HCT116 (cell line): Measurements from ENCODE around the gene PPM1D. TPM values are rescaled to one million over a fixed set of nuclear protein-coding genes. Genes with fewer than 3 reads are reported as not detected.
"Not testable (repeated sequence)": the region's sequence is repeated elsewhere in the genome, so short reads cannot be mapped to it uniquely, and the experiment has no call there.

ENCODE experiments used
- ATAC-seq: fragments of 200-7000 bp; cut with Tn5 transposase; 2 replicates; pipeline ENCODE4 v1.9.1; 2020; ENCODE audit warnings: mild to moderate bottlenecking, moderate library complexity
- BruUV-seq: library from RNA; stranded (reverse); fragments of 400-500 nt; replicated peaks from 2 replicates; lab custom pipeline; 2021; lab: Mats Ljungman, UMichigan
- CTCF ChIA-PET: fragments of 300-600 bp; sonication (Branson Sonifier 250); formaldehyde crosslinking; loops from one replicate; lab custom pipeline; 2021; ENCODE audit warnings: antibody characterized with exemption; lab: Charles Lee
- POLR2A ChIA-PET: fragments of 300-600, 350-600 bp; sonication (Branson Sonifier 250); formaldehyde crosslinking; loops from one replicate; lab custom pipeline; 2021; ENCODE audit warnings: antibody characterized with exemption; lab: Charles Lee
- RAD21 ChIA-PET, 2 experiments: fragments of 300-600 bp; sonication (Branson Sonifier 250); formaldehyde crosslinking; loops; one replicate each; lab custom pipeline; 2023; ENCODE audit warnings: low total read pairs in 2 of 2; ENCODE audit not compliant: uncharacterized antibody in 2 of 2, unreplicated experiment in 2 of 2, low non-redundant PET in 1 of 2; lab: Charles Lee
- DNase-seq: peaks from one replicate; pipeline ENCODE4 v3.0.0-alpha.2; 2010; ENCODE audit warnings: low read depth, low spot score
- H2AFZ ChIP-seq: fragments of 200-600 bp; shearing (Covaris generic), sonication (generic); 2 replicates; pipeline ENCODE4 v1.6.1; 2017; ENCODE audit warnings: low read depth, mixed run types, mixed read lengths, antibody characterized with exemption, low read length; ENCODE audit not compliant: poor library complexity, severe bottlenecking
- H3K27ac ChIP-seq: 2 replicates; pipeline ENCODE4 v1.5.1; 2012; ENCODE audit warnings: low read depth, low read length
- H3K27me3 ChIP-seq: fragments of 200-600 bp; sonication (generic); 2 replicates; pipeline ENCODE4 v1.6.1; 2016; ENCODE audit warnings: mixed run types, low read length, mixed read lengths; ENCODE audit not compliant: insufficient read depth
- H3K36me3 ChIP-seq, 2 experiments: fragments of 200-500 bp in 1 of 2; fragments of 200-600 bp in 1 of 2; sonication (Bioruptor generic) in 1 of 2; sonication (generic) in 1 of 2; 2 replicates each; pipeline versions ENCODE4 v1.5.1 to v1.6.1; 2014 to 2016; ENCODE audit warnings: low read length in 2 of 2, inconsistent platforms in 1 of 2, mixed read lengths in 1 of 2, mixed run types in 1 of 2; ENCODE audit not compliant: insufficient read depth in 2 of 2, control insufficient read depth in 1 of 2
- H3K4me1 ChIP-seq, 2 experiments: fragments of 200-600 bp in 1 of 2; sonication (generic) in 1 of 2; 2 replicates each; pipeline versions ENCODE4 v1.5.1 to v1.6.1; 2012 to 2017; ENCODE audit warnings: low read length in 2 of 2, inconsistent platforms in 1 of 2, mild to moderate bottlenecking in 1 of 2, mixed read lengths in 1 of 2, mixed run types in 1 of 2, moderate library complexity in 1 of 2; ENCODE audit not compliant: insufficient read depth in 2 of 2, control insufficient read depth in 1 of 2
- H3K4me2 ChIP-seq: fragments of 200-600 bp; sonication (generic); 2 replicates; pipeline ENCODE4 v1.6.1; 2017; ENCODE audit warnings: mixed run types, low read length, mixed read lengths
- H3K4me3 ChIP-seq, 2 experiments: fragments of 200-600 bp in 1 of 2; sonication (generic) in 1 of 2; replicated peaks in 1 of 2; 2 replicates each; pipeline ENCODE4 v1.5.1; 2011 to 2016; ENCODE audit warnings: low read length in 2 of 2, control low read depth in 1 of 2, low read depth in 1 of 2, mild to moderate bottlenecking in 1 of 2, mixed read lengths in 1 of 2, mixed run types in 1 of 2
- H3K79me2 ChIP-seq: fragments of 200-600 bp; sonication (generic); 2 replicates; pipeline ENCODE4 v1.6.1; 2017; ENCODE audit warnings: mild to moderate bottlenecking, mixed run types, low read length, moderate library complexity, mixed read lengths; ENCODE audit not compliant: insufficient read depth
- H3K9ac ChIP-seq: fragments of 200-600 bp; sonication (generic); 2 replicates; pipeline ENCODE4 v1.6.1; 2016; ENCODE audit warnings: low read length, mixed read lengths
- H3K9me2 ChIP-seq: fragments of 200-600 bp; sonication (generic), shearing (Covaris generic); 2 replicates; pipeline ENCODE4 v1.6.1; 2017; ENCODE audit warnings: mixed run types, mild to moderate bottlenecking, moderate library complexity; ENCODE audit not compliant: insufficient read depth
- H3K9me3 ChIP-seq, 2 experiments: fragments of 200-500 bp in 1 of 2; fragments of 200-600 bp in 1 of 2; sonication (Bioruptor generic) in 1 of 2; sonication (generic) in 1 of 2; 2 replicates each; pipeline ENCODE4 v1.6.1; 2014 to 2017; ENCODE audit warnings: low read length in 2 of 2, mixed read lengths in 2 of 2, inconsistent platforms in 1 of 2, low read depth in 1 of 2, mild to moderate bottlenecking in 1 of 2, mixed run types in 1 of 2, moderate library complexity in 1 of 2; ENCODE audit not compliant: control insufficient read depth in 1 of 2, insufficient read depth in 1 of 2
- H4K20me1 ChIP-seq: fragments of 200-600 bp; sonication (generic), shearing (Covaris generic); 2 replicates; pipeline ENCODE4 v1.6.1; 2017; ENCODE audit warnings: mixed run types, mild to moderate bottlenecking, moderate library complexity; ENCODE audit not compliant: insufficient read depth
- EGR1 ChIP-seq: IDR thresholded peaks from 2 replicates; pipeline ENCODE4 v1.6.1; 2012; ENCODE audit warnings: low read depth
- EZH2 ChIP-seq: fragments of 200-600 bp; sonication (generic); IDR thresholded peaks from 2 replicates; pipeline ENCODE4 v1.6.1; 2017; ENCODE audit warnings: antibody characterized with exemption, mixed run types
- POLR2A ChIP-seq: IDR thresholded peaks from 2 replicates; pipeline ENCODE4 v1.7.0; 2011; ENCODE audit warnings: borderline replicate concordance; ENCODE audit not compliant: insufficient read depth, insufficient read length; ENCODE audit errors: extremely low read depth
- ZBTB33 ChIP-seq: IDR thresholded peaks from 2 replicates; pipeline ENCODE4 v1.6.1; 2011; ENCODE audit warnings: mild to moderate bottlenecking, low read length, moderate library complexity; ENCODE audit not compliant: insufficient replicate concordance; ENCODE audit errors: extremely low read depth
- ZFX ChIP-seq: fragments of 450-650 bp; IDR thresholded peaks from 2 replicates; pipeline ENCODE4 v1.6.1; 2017
- intact Hi-C: fragments of 100-400 bp; cut with micrococcal nuclease; formaldehyde crosslinking; loops from 2 replicates; pipeline ENCODE4 v1.10.0; 2022
- total RNA-seq: library from RNA; stranded (reverse); gene quantifications from one replicate; pipeline ENCODE4 v1.2.1, GENCODE V29; 2021; ENCODE audit not compliant: unreplicated experiment

The PPM1D gene
- total RNA-seq, 1 experiment from 2014 or later = 29.1 TPM

- peak; percentile 89 for TF ChIP-seq ZBTB33
- peak; percentile 96 for TF ChIP-seq POLR2A
- peak; percentile 73 for TF ChIP-seq EGR1
- peak; percentile 24; the same call in 1 of the 2 replicates for TF ChIP-seq ZFX
- no peak for TF ChIP-seq EZH2
Observed at GRCh38 chr17:60599620-60600489, at the start of gene PPM1D (continued).

DNA sequence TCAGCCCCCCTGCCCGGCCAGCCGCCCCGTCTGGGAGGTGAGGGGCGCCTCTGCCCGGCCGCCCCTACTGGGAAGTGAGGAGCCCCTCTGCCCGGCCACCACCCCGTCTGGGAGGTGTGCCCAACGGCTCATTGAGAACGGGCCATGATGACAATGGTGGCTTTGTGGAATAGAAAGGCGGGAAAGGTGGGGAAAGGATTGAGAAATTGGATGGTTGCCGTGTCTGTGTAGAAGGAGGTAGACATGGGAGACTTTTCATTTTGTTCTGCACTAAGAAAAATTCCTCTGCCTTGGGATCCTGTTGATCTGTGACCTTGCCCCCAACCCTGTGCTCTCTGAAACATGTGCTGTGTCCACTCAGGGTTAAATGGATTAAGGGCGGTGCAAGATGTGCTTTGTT is 47.7 kb upstream of the PPM1D start:
- H3K9ac ChIP-seq, CTCF ChIA-PET, DNase-seq, H3K9me3 ChIP-seq, H3K36me3 ChIP-seq, H4K20me1 ChIP-seq, intact Hi-C loops, POLR2A ChIA-PET, ATAC-seq, RAD21 ChIA-PET, H2AFZ ChIP-seq, H3K4me1 ChIP-seq, H3K9me2 ChIP-seq, H3K79me2 ChIP-seq, H3K27me3 ChIP-seq, H3K4me2 ChIP-seq, H3K4me3 ChIP-seq, H3K27ac ChIP-seq, BruUV-seq: not testable (repeated sequence)
